ENCODE measurements around the gene FAM50B. TPM values are rescaled to one million over a fixed set of nuclear protein-coding genes. Genes with fewer than 3 reads are reported as not detected.
A peak's percentile ranks its signal among the peaks of the same experiment; 100 is the strongest.

FAM50B gene
- total and polyA plus RNA-seq, 2 of the 13 experiments (the other 11 are each of a cell fraction or from before 2014, with no cell fraction given): 0.05 TPM; not detected in 1

DNA sequence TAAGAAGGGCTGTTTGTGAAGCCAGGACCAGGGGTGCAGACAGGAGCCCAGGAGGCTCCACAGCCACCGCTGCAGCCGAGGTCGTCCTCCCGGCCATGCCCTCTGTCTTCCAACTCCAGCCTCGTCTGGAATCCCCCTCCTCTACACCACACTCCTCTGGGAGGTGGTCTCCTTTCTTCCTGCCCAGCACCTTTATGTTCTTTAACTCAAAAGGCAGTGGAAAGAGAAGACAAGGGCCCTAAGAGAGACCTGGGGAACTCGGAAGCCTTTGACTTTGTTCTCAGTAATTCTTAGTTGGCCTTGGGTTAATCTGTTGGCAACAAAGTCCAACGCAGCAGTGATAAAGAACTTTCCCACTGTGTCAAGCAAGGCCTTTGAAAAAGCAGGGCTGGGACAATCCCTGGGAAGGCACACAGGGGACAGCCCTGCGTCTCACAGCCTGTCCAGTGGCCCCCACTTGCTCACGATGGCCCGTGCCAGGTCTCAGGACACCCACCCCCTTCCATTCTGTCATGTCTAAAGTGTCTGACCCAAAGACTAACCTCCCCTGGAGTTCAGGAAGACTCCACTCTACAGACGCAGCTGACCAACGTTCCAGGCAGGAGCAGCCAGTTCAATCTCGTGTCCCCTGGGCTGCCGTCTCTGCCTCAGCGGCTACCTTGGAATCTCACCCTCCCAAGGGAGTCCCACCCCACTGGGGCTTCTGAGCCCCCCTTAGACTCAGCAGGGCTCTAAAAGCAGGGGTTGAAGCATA lies 42.8 kb upstream of the FAM50B start (continued):
- TF ChIP-seq MAFF (IDR thresholded peaks at IDR 0.05; ENCODE audit: low read depth, low read length): no peak
- TF ChIP-seq FLYWCH1 (CRISPR knock-in tag; IDR thresholded peaks at IDR 0.05): no peak
- peak; percentile 38 for TF ChIP-seq YY1 (IDR thresholded peaks at IDR 0.05; ENCODE audit: insufficient read depth, insufficient replicate concordance, low read depth, low read length)
- peak; percentile 60; the same call in 1 of the 2 replicates for TF ChIP-seq HMG20B (CRISPR knock-in tag; conservative IDR thresholded peaks at IDR 0.05)
- TF ChIP-seq FIP1L1 (IDR thresholded peaks at IDR 0.05; ENCODE audit: borderline replicate concordance, insufficient read depth, low read depth, low read length): no peak
- TF ChIP-seq, protein P1, sequence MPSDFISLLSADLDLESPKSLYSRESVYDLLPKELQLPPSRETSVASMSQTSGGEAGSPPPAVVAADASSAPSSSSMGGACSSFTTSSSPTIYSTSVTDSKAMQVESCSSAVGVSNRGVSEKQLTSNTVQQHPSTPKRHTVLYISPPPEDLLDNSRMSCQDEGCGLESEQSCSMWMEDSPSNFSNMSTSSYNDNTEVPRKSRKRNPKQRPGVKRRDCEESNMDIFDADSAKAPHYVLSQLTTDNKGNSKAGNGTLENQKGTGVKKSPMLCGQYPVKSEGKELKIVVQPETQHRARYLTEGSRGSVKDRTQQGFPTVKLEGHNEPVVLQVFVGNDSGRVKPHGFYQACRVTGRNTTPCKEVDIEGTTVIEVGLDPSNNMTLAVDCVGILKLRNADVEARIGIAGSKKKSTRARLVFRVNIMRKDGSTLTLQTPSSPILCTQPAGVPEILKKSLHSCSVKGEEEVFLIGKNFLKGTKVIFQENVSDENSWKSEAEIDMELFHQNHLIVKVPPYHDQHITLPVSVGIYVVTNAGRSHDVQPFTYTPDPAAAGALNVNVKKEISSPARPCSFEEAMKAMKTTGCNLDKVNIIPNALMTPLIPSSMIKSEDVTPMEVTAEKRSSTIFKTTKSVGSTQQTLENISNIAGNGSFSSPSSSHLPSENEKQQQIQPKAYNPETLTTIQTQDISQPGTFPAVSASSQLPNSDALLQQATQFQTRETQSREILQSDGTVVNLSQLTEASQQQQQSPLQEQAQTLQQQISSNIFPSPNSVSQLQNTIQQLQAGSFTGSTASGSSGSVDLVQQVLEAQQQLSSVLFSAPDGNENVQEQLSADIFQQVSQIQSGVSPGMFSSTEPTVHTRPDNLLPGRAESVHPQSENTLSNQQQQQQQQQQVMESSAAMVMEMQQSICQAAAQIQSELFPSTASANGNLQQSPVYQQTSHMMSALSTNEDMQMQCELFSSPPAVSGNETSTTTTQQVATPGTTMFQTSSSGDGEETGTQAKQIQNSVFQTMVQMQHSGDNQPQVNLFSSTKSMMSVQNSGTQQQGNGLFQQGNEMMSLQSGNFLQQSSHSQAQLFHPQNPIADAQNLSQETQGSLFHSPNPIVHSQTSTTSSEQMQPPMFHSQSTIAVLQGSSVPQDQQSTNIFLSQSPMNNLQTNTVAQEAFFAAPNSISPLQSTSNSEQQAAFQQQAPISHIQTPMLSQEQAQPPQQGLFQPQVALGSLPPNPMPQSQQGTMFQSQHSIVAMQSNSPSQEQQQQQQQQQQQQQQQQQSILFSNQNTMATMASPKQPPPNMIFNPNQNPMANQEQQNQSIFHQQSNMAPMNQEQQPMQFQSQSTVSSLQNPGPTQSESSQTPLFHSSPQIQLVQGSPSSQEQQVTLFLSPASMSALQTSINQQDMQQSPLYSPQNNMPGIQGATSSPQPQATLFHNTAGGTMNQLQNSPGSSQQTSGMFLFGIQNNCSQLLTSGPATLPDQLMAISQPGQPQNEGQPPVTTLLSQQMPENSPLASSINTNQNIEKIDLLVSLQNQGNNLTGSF (CRISPR knock-in tag; IDR thresholded peaks at IDR 0.05): no peak
- no peak; the same call in 1 of the 2 replicates for TF ChIP-seq GTF3A (CRISPR knock-in tag; conservative IDR thresholded peaks at IDR 0.05)
- peak; percentile 89 for TF ChIP-seq FOXO1 (CRISPR knock-in tag; IDR thresholded peaks at IDR 0.05)
- no peak for TF ChIP-seq FOXK1 (CRISPR knock-in tag; IDR thresholded peaks at IDR 0.05; ENCODE audit: borderline replicate concordance, low read depth)
- TF ChIP-seq SIX4 (CRISPR knock-in tag; IDR thresholded peaks at IDR 0.05): 0 out of 2 replicates have a peak, but pooled peaks have one; percentile 45
- TF ChIP-seq JUNB (CRISPR knock-in tag; IDR thresholded peaks at IDR 0.05; ENCODE audit: borderline replicate concordance): no peak
- TF ChIP-seq, protein P2, sequence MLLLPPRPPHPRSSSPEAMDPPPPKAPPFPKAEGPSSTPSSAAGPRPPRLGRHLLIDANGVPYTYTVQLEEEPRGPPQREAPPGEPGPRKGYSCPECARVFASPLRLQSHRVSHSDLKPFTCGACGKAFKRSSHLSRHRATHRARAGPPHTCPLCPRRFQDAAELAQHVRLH (CRISPR knock-in tag; IDR thresholded peaks at IDR 0.05; ENCODE audit: borderline replicate concordance, low read depth): peak; percentile 66; the same call in 1 of the 2 replicates
- peak; percentile 28; the same call in 1 of the 2 replicates for TF ChIP-seq POGZ (CRISPR knock-in tag; IDR thresholded peaks at IDR 0.05)
- TF ChIP-seq, protein P3, sequence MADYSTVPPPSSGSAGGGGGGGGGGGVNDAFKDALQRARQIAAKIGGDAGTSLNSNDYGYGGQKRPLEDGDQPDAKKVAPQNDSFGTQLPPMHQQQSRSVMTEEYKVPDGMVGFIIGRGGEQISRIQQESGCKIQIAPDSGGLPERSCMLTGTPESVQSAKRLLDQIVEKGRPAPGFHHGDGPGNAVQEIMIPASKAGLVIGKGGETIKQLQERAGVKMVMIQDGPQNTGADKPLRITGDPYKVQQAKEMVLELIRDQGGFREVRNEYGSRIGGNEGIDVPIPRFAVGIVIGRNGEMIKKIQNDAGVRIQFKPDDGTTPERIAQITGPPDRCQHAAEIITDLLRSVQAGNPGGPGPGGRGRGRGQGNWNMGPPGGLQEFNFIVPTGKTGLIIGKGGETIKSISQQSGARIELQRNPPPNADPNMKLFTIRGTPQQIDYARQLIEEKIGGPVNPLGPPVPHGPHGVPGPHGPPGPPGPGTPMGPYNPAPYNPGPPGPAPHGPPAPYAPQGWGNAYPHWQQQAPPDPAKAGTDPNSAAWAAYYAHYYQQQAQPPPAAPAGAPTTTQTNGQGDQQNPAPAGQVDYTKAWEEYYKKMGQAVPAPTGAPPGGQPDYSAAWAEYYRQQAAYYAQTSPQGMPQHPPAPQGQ (CRISPR knock-in tag; IDR thresholded peaks at IDR 0.05; ENCODE audit: borderline replicate concordance): no peak
- TF ChIP-seq ZNF282 (IDR thresholded peaks at IDR 0.05; ENCODE audit: partially characterized antibody): no peak
- TF ChIP-seq ZNF788 (CRISPR knock-in tag; IDR thresholded peaks at IDR 0.05; ENCODE audit: borderline replicate concordance): peak; percentile 80; the same call in 1 of the 2 replicates
- TF ChIP-seq NFIB (CRISPR knock-in tag; IDR thresholded peaks at IDR 0.05; ENCODE audit: borderline replicate concordance): no peak
- no peak; the same call in 1 of the 2 replicates for TF ChIP-seq ZBTB3 (CRISPR knock-in tag; IDR thresholded peaks at IDR 0.05; ENCODE audit: borderline replicate concordance, low read depth)
- TF ChIP-seq, protein P4, sequence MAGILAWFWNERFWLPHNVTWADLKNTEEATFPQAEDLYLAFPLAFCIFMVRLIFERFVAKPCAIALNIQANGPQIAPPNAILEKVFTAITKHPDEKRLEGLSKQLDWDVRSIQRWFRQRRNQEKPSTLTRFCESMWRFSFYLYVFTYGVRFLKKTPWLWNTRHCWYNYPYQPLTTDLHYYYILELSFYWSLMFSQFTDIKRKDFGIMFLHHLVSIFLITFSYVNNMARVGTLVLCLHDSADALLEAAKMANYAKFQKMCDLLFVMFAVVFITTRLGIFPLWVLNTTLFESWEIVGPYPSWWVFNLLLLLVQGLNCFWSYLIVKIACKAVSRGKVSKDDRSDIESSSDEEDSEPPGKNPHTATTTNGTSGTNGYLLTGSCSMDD (CRISPR knock-in tag; IDR thresholded peaks at IDR 0.05): no peak

Data from HepG2 (cell line).